ENCODE data around the gene MBNL1.
A peak's percentile ranks its signal among the peaks of the same experiment; 100 is the strongest.

Gene MBNL1

GRCh38 chr3:152253514-152253913, 15.2 kb upstream of the MBNL1 start:
- DNase-seq (ENCODE audit: low spot score), result no peak

GRCh38 chr3:152254041-152254440, 14.7 kb upstream of the MBNL1 start:
- DNase-seq (ENCODE audit: low spot score), result no peak

- DNase-seq (ENCODE audit: low spot score), result no peak
Observed at GRCh38 chr3:152255290-152255689, 13.4 kb upstream of the MBNL1 start.

- no peak for DNase-seq (ENCODE audit: low spot score)
Observed at GRCh38 chr3:152256851-152257562, 11.7 kb upstream of the MBNL1 start.

GRCh38 chr3:152257563-152258035, 11.1 kb upstream of the MBNL1 start:
- DNase-seq (ENCODE audit: low spot score), result no peak

GRCh38 chr3:152258448-152259393, 10.0 kb upstream of the MBNL1 start:
- DNase-seq (ENCODE audit: low spot score), result peak; percentile 13

- DNase-seq (ENCODE audit: low spot score), result no peak
Observed at GRCh38 chr3:152259468-152259867, 9.3 kb upstream of the MBNL1 start.

GRCh38 chr3:152260026-152260425, 8.7 kb upstream of the MBNL1 start:
- DNase-seq (ENCODE audit: low spot score), result no peak

- DNase-seq (ENCODE audit: low spot score), result no peak
Observed at GRCh38 chr3:152260529-152260928, 8.2 kb upstream of the MBNL1 start.

GRCh38 chr3:152261329-152261728, 7.4 kb upstream of the MBNL1 start:
- DNase-seq (ENCODE audit: low spot score), result no peak

GRCh38 chr3:152263711-152264110, 5.0 kb upstream of the MBNL1 start:
- no peak for DNase-seq (ENCODE audit: low spot score)

- no peak for DNase-seq (ENCODE audit: low spot score)
Observed at GRCh38 chr3:152264378-152264777, 4.4 kb upstream of the MBNL1 start.

GRCh38 chr3:152266221-152266995, 2.3 kb upstream of the MBNL1 start:
- DNase-seq (ENCODE audit: low spot score), result peak; percentile 82

- no peak for DNase-seq (ENCODE audit: low spot score)
Observed at GRCh38 chr3:152267831-152268554, 736 bp upstream of the MBNL1 start.

GRCh38 chr3:152269056-152269830, 514 bp downstream of the MBNL1 start:
- peak; percentile 80 for DNase-seq (ENCODE audit: low spot score)

GRCh38 chr3:152269831-152270734, 1.4 kb downstream of the MBNL1 start:
- peak; percentile 84 for DNase-seq (ENCODE audit: low spot score)

- DNase-seq (ENCODE audit: low spot score), result no peak
Observed at GRCh38 chr3:152270937-152271336, 2.2 kb downstream of the MBNL1 start.

- no peak for DNase-seq (ENCODE audit: low spot score)
Observed at GRCh38 chr3:152271501-152272236, 2.9 kb downstream of the MBNL1 start.

GRCh38 chr3:152272771-152273242, 4.1 kb downstream of the MBNL1 start:
- DNase-seq (ENCODE audit: low spot score), result no peak
